ENCODE data around the gene DNAH3.
"Not testable (repeated sequence)": the region's sequence is repeated elsewhere in the genome, so short reads cannot be mapped to it uniquely, and the experiment has no call there.

GRCh38 chr16:21094719-21095118, 55.9 kb downstream of the DNAH3 start:
- not testable (repeated sequence) for TF ChIP-seq POLR2A (IDR thresholded peaks at IDR 0.05; ENCODE audit: low read length); GATA1 (IDR thresholded peaks at IDR 0.05; ENCODE audit: low read depth, low read length)

Measured in erythroblast (primary cell).